Measurements from ENCODE around the gene TVP23A.

- TF ChIP-seq, protein P1, sequence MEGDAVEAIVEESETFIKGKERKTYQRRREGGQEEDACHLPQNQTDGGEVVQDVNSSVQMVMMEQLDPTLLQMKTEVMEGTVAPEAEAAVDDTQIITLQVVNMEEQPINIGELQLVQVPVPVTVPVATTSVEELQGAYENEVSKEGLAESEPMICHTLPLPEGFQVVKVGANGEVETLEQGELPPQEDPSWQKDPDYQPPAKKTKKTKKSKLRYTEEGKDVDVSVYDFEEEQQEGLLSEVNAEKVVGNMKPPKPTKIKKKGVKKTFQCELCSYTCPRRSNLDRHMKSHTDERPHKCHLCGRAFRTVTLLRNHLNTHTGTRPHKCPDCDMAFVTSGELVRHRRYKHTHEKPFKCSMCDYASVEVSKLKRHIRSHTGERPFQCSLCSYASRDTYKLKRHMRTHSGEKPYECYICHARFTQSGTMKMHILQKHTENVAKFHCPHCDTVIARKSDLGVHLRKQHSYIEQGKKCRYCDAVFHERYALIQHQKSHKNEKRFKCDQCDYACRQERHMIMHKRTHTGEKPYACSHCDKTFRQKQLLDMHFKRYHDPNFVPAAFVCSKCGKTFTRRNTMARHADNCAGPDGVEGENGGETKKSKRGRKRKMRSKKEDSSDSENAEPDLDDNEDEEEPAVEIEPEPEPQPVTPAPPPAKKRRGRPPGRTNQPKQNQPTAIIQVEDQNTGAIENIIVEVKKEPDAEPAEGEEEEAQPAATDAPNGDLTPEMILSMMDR (conservative IDR thresholded peaks at IDR 0.05; ENCODE audit: low read depth, low read length) = no peak
- TF ChIP-seq EZH2phosphoT487 (IDR thresholded peaks at IDR 0.05; ENCODE audit: borderline replicate concordance, low read length) (no peak), EZH2 (IDR thresholded peaks at IDR 0.05; ENCODE audit: low read length, unreplicated experiment) (no peak)
Observed at GRCh38 chr16:10808850-10809249, 9.7 kb downstream of the TVP23A start.

Measured in PC-3 (cell line).